Left ventricle myocardium superior (tissue), 1 donor: Measurements from ENCODE around the gene OCRL. TPM values are rescaled to one million over a fixed set of nuclear protein-coding genes. Genes with fewer than 3 reads are reported as not detected.

ENCODE experiments used
- ATAC-seq: fragments of 200-7000 bp; cut with Tn5 transposase; one replicate; pipeline ENCODE4 v1.9.1; 2020; ENCODE audit warnings: mild to moderate bottlenecking, moderate library complexity
- DNase-seq: peaks from one replicate; pipeline ENCODE4 v3.0.0-alpha.2; 2020
- intact Hi-C: fragments of 100-400 bp; cut with micrococcal nuclease; formaldehyde crosslinking; loops from one replicate; pipeline ENCODE4 v1.11.0; 2022
- long read RNA-seq: library from polyadenylated mRNA; unstranded; transcript quantifications from one replicate; pipeline ENCODE4 v2.0.0, GENCODE V29; 2021
- total RNA-seq: library from RNA; stranded (reverse); fragmentation: NEBNext Ultra II Directional; extraction: Animal tissue kit (Norgen Biotek cat#: 25700); gene quantifications from one replicate; pipeline ENCODE4 v1.2.1, GENCODE V29; 2021
- donor health status: DM: no; HTN: yes; CAD: no; lungs with severe emphysema.

The OCRL gene
- total RNA-seq, result 9.9 TPM
- long read RNA-seq, full-length matches to known transcripts, result 7 of 12 reads
- long read RNA-seq, partial matches to known transcripts, result 4 of 12 reads
- long read RNA-seq, other reads (novel, unspliced or antisense), result 1 of 12 reads

GRCh38 chrX:129540068-129540653, at the start of gene OCRL:
OCRL (plus strand) TSS chrX:129540259; CDS start chrX:129540440, 181 bp downstream.
- intact Hi-C loops, result no loop called here
- ATAC-seq, result peak; percentile 94
- peak; percentile 82 for DNase-seq

DNA sequence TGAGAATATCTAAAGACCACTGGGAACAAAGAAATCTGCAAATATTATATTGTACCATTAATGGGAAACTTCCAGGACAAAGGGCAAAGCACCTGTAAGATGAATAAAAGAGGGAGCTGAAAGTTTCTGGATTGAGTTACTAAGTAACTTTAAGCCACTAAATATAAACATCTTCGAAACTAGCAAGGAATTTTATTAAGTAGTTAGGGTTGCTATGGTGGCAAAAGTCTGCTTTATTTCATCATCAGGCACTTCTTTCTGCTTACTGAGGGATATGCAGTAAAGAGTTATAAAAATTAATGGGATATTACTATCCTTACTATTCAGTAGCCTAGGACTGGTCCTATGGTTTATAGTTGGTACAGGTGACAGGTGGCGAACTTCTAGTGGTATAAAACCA, 49.7 kb upstream of the OCRL start:
- ATAC-seq, result no peak
- DNase-seq, result no peak
- intact Hi-C loops, result no loop called here

DNA sequence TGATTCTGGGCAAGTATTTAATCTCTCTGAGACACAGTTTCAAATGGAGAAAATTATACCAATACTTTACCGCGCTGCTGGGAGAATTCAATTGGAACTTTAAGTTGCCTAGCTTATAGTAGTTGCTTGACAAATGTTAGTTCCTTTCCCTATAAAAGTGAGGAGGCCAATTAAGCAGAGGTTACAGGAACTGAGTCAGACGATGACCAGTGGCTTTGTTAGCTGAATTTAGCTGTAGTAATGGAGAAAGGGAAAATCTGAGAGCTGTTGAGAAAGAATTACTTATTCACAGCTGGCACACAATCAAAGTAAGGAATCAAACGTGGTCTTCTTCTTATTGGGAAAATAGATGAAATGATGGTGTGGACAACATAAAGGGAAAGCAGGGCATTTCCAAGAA, 46.4 kb upstream of the OCRL start:
- DNase-seq, result no peak
- intact Hi-C loops, result no loop called here
- no peak for ATAC-seq

DNA sequence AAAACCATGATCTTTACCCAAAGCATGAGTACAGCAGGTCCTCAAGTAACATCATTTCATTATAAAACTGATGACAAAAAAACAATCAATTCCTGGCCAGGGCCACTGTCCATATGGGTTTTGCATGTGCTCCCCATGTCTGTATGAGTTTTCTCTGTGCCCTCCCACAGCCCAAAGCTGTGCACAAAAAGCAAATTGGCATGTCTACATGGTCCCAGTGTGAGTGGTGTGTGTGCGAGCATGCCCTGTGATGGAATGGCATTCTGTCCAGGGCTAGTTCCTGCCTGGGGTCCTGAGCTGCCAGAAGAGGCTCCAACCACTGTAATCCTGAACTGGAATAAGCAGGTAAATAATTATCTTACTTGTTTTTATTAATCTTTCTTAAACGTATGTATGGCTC, 45.2 kb upstream of the OCRL start:
- intact Hi-C loops, result no loop called here
- no peak for ATAC-seq

GRCh38 chrX:129495900-129496299, 44.2 kb upstream of the OCRL start:
- DNase-seq, result no peak
- ATAC-seq, result no peak
- intact Hi-C loops, result no loop called here

More for the DNA sequence above, 45.2 kb upstream of the OCRL start:
- no peak for DNase-seq

- intact Hi-C loops, result no loop called here
- ATAC-seq (no peak), DNase-seq (no peak)
These were observed 43.4 kb upstream of the OCRL start for GRCh38 chrX:129496625-129497024.

GRCh38 chrX:129497146-129497843, 42.8 kb upstream of the OCRL start:
- no peak for ATAC-seq
- no peak for DNase-seq
- intact Hi-C loops, result no loop called here

DNA sequence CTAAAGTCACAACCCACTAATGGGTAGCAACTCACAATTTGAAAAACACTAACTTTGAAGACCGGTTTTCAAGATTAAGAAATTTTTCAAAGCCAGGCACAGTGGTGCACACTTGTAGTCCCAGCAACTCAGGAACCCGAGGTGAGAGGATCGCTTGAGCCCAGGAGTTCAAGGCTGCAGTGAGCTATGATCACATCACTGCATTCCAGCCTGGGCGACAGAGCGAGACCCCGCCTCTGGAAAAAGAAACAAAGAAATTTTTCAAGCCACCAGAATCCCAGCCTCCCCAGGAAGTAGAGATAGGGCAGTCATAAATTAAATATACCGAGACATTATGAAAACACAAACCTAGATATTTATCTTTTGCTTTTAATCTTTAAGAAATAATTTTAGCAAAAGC, 29.7 kb upstream of the OCRL start:
- ATAC-seq, result no peak
- no peak for DNase-seq
- intact Hi-C loops, result no loop called here

GRCh38 chrX:129511689-129512088, 28.4 kb upstream of the OCRL start:
- DNase-seq (no peak), ATAC-seq (no peak)
- intact Hi-C loops, result no loop called here

- ATAC-seq, result no peak
- intact Hi-C loops, result no loop called here
- DNase-seq, result no peak
These were observed 27.6 kb upstream of the OCRL start for GRCh38 chrX:129512409-129512808.

- DNase-seq (no peak), ATAC-seq (no peak)
- intact Hi-C loops, result no loop called here
These were observed 23.7 kb upstream of the OCRL start for GRCh38 chrX:129516402-129516801.

DNA sequence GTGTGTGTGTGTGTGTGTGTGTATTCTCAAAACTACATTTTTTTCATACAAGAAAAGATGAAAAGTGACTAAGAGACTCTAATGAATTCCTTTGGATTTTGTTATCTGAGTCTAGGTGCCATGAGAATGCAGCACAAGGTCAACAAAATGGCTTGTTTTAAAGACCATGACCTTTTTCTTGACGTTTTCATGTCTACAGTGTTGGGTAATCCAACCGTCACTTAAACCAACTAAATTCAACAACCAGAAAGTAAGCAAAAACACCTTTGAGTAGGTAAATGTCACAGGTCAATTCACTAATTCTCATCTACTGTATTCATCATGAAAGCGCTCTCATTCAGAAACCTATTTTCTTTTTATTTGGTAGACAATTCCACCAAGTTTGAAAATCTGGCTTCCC, 19.9 kb upstream of the OCRL start:
- intact Hi-C loops, result no loop called here
- no peak for DNase-seq
- ATAC-seq, result no peak

DNA sequence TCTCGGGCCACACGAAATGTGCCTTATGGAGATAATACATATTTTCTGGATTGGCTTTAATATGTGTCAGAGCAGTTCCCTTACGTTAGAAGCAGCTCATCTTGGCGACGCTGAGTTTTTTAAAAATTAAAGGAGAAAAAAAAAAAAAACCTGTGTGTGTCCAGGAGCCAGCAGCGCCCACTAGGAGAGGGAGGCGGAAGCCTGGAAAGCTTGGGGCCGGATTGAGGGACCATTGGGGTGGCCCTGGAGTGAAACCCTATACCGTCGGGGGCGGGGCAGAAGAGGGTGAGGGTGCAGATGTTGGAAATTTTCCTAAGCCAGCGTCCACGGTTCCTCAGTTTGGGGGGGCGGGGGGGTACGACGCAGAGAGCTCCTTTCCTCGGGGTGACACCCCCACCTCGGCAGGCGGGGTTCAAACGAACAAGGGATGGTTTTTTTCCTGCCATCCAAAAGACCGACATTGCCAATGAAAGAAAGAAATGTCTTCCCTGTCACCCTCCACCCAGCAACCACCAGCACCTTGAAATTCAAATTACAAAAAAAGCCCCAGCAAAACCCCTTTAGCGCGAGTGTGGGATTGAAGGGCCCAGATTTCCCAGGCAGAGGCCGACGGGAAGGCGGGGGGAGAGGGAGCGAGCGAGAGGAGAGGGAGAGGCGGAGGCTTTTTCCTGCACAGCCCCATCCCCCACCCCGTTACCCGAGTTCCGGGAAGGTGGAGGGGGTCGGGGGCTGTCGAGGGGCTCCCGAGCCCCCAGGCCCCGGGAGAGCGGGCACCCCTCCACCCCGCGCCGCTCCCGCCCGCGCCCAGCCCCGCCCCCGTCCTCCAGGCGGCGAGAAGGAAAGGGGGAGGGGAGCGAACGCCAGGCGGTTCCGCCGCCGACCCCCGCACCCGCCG, 17.6 kb upstream of the OCRL start:
- DNase-seq, result peak; percentile 62
- intact Hi-C loops, result no loop called here
- ATAC-seq, result peak; percentile 90

DNA sequence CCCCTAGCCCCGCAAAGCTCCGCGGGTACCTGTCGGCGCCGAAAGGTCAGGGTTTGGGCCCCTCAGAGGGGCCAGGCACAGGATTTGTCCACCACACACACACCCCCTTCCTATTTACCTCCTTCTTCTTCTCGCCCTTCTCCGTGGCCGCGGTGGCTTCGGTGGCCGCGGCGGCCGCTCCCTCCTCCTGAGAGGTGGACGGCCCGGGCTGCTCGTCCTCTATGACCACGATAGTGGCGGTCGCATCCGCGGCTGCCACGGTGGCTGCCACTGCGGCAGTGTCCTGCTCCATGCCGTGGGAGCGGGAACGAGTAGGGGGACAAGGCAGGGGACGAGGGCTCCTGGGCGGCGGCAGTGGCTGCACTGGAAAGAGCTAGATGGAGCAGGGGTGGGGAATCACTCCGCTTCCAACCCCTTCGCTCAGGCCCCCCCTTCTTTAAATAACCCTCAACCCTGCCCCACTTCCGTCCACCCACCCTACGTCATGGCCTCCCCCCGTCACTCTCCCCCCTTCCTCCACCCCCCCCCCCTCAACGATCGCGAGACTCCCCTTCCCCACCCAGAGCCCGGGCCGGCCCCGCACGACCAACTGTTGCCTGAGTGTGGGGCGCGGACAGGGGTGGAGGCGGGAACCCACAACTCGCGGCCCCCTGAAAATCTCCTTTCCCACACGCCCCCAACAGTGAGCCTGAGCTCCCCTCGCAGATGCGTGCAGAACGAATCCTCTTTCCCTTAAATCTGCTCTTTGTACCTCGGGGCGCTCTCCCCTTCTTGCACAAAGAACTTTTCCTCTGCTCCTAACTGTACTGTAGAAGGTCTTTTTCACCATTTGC, 16.8 kb upstream of the OCRL start, which contains the start of gene SMARCA1:
TSS of gene SMARCA1 (minus strand) at position 412 of the 833 bp plus-strand sequence. CDS start at position 292, 120 bp downstream.
- DNase-seq, result peak; percentile 59
- intact Hi-C loops, result no loop called here
- peak; percentile 88 for ATAC-seq

DNA sequence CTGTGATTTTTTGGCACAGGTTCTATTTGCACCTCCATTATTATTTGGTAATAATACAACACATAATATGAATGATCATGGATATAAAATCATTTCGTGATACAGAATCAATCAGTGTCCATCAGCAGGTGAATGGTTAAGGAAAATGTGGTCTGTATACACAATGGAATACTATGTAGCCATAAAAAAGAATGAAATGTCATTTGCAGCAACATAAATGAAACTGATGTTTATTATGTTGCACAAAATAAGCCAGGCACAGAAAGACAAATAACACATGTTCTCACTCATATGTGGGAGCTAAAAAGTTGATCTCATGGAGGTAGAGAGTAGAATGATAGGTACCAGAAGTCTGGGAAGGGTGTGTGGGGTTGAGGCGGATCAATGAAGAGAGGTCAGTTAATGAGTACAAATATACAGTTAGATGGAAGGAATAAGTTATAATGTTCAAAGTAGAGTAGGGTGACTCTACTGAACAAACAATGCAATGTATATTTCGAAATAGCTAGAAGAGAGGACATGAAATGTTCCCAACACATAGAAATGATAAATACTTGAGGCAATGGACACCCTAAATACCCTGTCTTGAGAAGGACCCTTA, 15.7 kb upstream of the OCRL start:
- intact Hi-C loops, result no loop called here
- no peak for ATAC-seq
- no peak for DNase-seq

- ATAC-seq (no peak), DNase-seq (no peak)
- intact Hi-C loops, result no loop called here
These were observed 14.9 kb upstream of the OCRL start for GRCh38 chrX:129525162-129525561.

- intact Hi-C loops, result no loop called here
- DNase-seq (no peak), ATAC-seq (no peak)
These were observed 14.2 kb upstream of the OCRL start for GRCh38 chrX:129525896-129526295.

DNA sequence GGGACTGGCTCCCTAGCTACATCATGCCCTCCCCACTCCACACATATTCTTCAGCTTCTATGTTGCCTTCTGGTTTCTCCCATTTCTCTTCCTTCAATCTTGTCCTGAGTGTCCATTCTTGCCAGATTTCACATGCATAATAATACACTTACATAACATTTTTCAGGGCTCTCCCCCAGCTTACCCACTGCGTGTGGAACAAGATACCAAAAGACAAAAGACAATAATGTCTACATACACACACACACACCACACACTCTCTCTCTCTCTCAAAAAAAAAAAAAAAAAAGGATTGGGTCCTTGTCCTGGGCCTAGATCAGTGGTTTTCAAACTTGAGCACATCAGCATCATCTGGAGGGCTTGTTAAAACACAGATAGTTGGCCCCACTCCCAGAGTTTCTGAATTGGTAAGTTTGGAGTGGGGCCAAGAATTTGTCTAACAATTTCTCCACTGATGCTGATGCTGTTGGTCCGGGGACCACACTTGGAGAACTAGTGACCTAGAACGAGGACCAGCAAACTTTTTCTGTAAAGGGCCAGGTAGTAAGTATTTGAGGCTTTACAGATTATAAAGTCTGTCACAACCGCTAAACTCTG, 10.3 kb upstream of the OCRL start:
- intact Hi-C loops, result no loop called here
- DNase-seq (no peak), ATAC-seq (no peak)
